ENCODE data around the gene FAM110D. TPM values are rescaled to one million over a fixed set of nuclear protein-coding genes. Genes with fewer than 3 reads are reported as not detected.

Gene FAM110D
- total and polyA plus RNA-seq, 2 donors (not counting 3 experiments of a cell fraction or from before 2014, with no cell fraction given): 2.6 to 5.1 TPM

GRCh38 chr1:26182383-26182696 is 23.5 kb downstream of the FAM110D start:
- H2AFZ ChIP-seq (ENCODE audit: low read depth, low read length): no peak overlapping the region
- H3K36me3 ChIP-seq (ENCODE audit: control insufficient read depth in 2 of 2, extremely low read depth in 1 of 2, insufficient read depth in 2 of 2, low read length in 2 of 2): no peaks in the 10 kb centered on the region
- no peak overlapping the region for H3K4me2 ChIP-seq (ENCODE audit: insufficient read depth, low read length)
- H3K4me1 ChIP-seq (ENCODE audit: control insufficient read depth, extremely low read depth, insufficient read depth, low read length): no peaks in the 10 kb centered on the region
- no peak for DNase-seq (ENCODE audit: low read depth, low spot score)
- H3K27me3 ChIP-seq (ENCODE audit: control insufficient read depth in 2 of 2, insufficient read depth in 2 of 2, low read length in 2 of 2): no peaks in the 10 kb centered on the region
- POLR2A ChIA-PET: no interaction called here
- no peaks in the 10 kb centered on the region for H3K9me3 ChIP-seq (replicated peaks; ENCODE audit: control insufficient read depth, insufficient read depth, low read length)
- BruUV-seq (replicated peaks): no TSS peak
- H3K4me3 ChIP-seq (replicated peaks in 1 of 3; ENCODE audit: insufficient read depth in 1 of 3, low read depth in 1 of 3, low read length in 3 of 3): no peak overlapping the region
- no peaks in the 10 kb centered on the region for H3K79me2 ChIP-seq (ENCODE audit: control insufficient read depth, insufficient read depth, low read length)
- no peak for FAIRE-seq
- no peak overlapping the region for H3K9ac ChIP-seq (replicated peaks; ENCODE audit: extremely low read depth, insufficient read depth, low read length)
- intact Hi-C loops (cut with micrococcal nuclease) (no loop called here), dilution Hi-C loops (cut with MboI; ENCODE audit: extremely low pct_ligation_motif_present, low sequenced_read_pairs) (no loop called here)
- TF ChIP-seq CTCF (IDR thresholded peaks at IDR 0.05; ENCODE audit: extremely low read depth in 1 of 2, insufficient read depth in 1 of 2, low read depth in 1 of 2, low read length in 2 of 2) (no peak), MYC (IDR thresholded peaks at IDR 0.05; ENCODE audit: low read depth, low read length) (no peak), POLR2AphosphoS5 (IDR thresholded peaks at IDR 0.05; ENCODE audit: insufficient read depth, low read depth, low read length) (no peak), POLR2A (IDR thresholded peaks at IDR 0.05; ENCODE audit: low read depth, low read length) (no peak), GATA2 (IDR thresholded peaks at IDR 0.05; ENCODE audit: insufficient read depth, insufficient read length, low read depth, low read length) (no peak), EZH2 (IDR thresholded peaks at IDR 0.05; ENCODE audit: borderline replicate concordance, low read depth, low read length, severe bottlenecking) (no peak), JUN (IDR thresholded peaks at IDR 0.05; ENCODE audit: borderline replicate concordance, insufficient read depth, insufficient read length, low read depth) (no peak), FOS (IDR thresholded peaks at IDR 0.05; ENCODE audit: borderline replicate concordance, insufficient read depth, low read length) (no peak), MAX (IDR thresholded peaks at IDR 0.05; ENCODE audit: insufficient read depth, insufficient read length) (no peak)
- CTCF ChIA-PET: interaction anchor here (1.0 kb wide), 1 partner anchor 52 kb away, joined by 3 read pairs; the partner anchor contains the start of gene CEP85
- H3K27ac ChIP-seq (ENCODE audit: insufficient read depth, low read depth, low read length): no peak overlapping the region
- H3K9me1 ChIP-seq (replicated peaks; ENCODE audit: control insufficient read depth, extremely low read depth, insufficient read depth, low read length): no peaks in the 10 kb centered on the region
- H4K20me1 ChIP-seq (replicated peaks; ENCODE audit: control insufficient read depth, extremely low read depth, insufficient read depth, low read length): no peaks in the 10 kb centered on the region

All from endothelial cell of umbilical vein (primary cell).